ENCODE data around the gene NFIB. TPM values are rescaled to one million over a fixed set of nuclear protein-coding genes. Genes with fewer than 3 reads are reported as not detected.

Gene NFIB
- total RNA-seq, 2 donors from 2014 or later, result 53.0 to 54.0 TPM

- peaks cover 16% of the 10 kb centered on the region for H3K4me1 ChIP-seq
- intact Hi-C loops (cut with DNase I), result no loop called here
- peak overlapping the region; percentile 30 for H3K4me3 ChIP-seq
- H3K27ac ChIP-seq, result no peak overlapping the region
- H3K9me3 ChIP-seq, result no peaks in the 10 kb centered on the region
- peaks cover 67% of the 10 kb centered on the region for H3K27me3 ChIP-seq
- DNase-seq, result peak; percentile 46
- no peak for TF ChIP-seq CTCF (IDR thresholded peaks at IDR 0.05)
- peak overlapping the region in 1 of 2 donors; percentile 25 for H3K9ac ChIP-seq (ENCODE audit: low read depth in 2 of 2, low read length in 2 of 2)
- H3K36me3 ChIP-seq, result no peaks in the 10 kb centered on the region
Observed at GRCh38 chr9:14347406-14348122, 33.6 kb upstream of the NFIB start.

GRCh38 chr9:14346811-14347405 lies 33.0 kb upstream of the NFIB start:
- no peak overlapping the region for H3K27ac ChIP-seq

GRCh38 chr9:14346231-14346791 lies 32.4 kb upstream of the NFIB start:
- H3K4me1 ChIP-seq, result peaks cover 16% of the 10 kb centered on the region
- H3K27me3 ChIP-seq, result peaks cover 67% of the 10 kb centered on the region
- no peak for DNase-seq
- H3K27ac ChIP-seq, result no peak overlapping the region
- no peaks in the 10 kb centered on the region for H3K36me3 ChIP-seq
- H3K9me3 ChIP-seq, result no peaks in the 10 kb centered on the region
- no peak overlapping the region for H3K9ac ChIP-seq (ENCODE audit: low read depth in 2 of 2, low read length in 2 of 2)
- H3K4me3 ChIP-seq, result no peak overlapping the region
- intact Hi-C loops (cut with DNase I), result no loop called here
- no peak for TF ChIP-seq CTCF (IDR thresholded peaks at IDR 0.05)

More at GRCh38 chr9:14346811-14347405, 33.0 kb upstream of the NFIB start:
- H3K9me3 ChIP-seq, result no peaks in the 10 kb centered on the region
- H3K27me3 ChIP-seq, result peaks cover 67% of the 10 kb centered on the region
- no peak overlapping the region for H3K4me3 ChIP-seq
- peaks cover 16% of the 10 kb centered on the region for H3K4me1 ChIP-seq
- intact Hi-C loops (cut with DNase I), result no loop called here
- DNase-seq, result no peak
- H3K9ac ChIP-seq (ENCODE audit: low read depth in 2 of 2, low read length in 2 of 2), result no peak overlapping the region
- TF ChIP-seq CTCF (IDR thresholded peaks at IDR 0.05), result no peak
- H3K36me3 ChIP-seq, result no peaks in the 10 kb centered on the region

- DNase-seq, result no peak
- no peak overlapping the region for H3K4me3 ChIP-seq
- peaks cover 16% of the 10 kb centered on the region for H3K4me1 ChIP-seq
- no peak overlapping the region for H3K9ac ChIP-seq (ENCODE audit: low read depth in 2 of 2, low read length in 2 of 2)
- H3K36me3 ChIP-seq, result no peaks in the 10 kb centered on the region
- intact Hi-C loops (cut with DNase I), result no loop called here
- peaks cover 66% of the 10 kb centered on the region for H3K27me3 ChIP-seq
- H3K9me3 ChIP-seq, result no peaks in the 10 kb centered on the region
- no peak overlapping the region for H3K27ac ChIP-seq
- no peak for TF ChIP-seq CTCF (IDR thresholded peaks at IDR 0.05)
Observed at GRCh38 chr9:14345354-14346230, 31.7 kb upstream of the NFIB start.

GRCh38 chr9:14344941-14345353 lies 31.0 kb upstream of the NFIB start:
- no peak overlapping the region for H3K27ac ChIP-seq
- H3K36me3 ChIP-seq, result no peaks in the 10 kb centered on the region
- intact Hi-C loops (cut with DNase I), result no loop called here
- TF ChIP-seq CTCF (IDR thresholded peaks at IDR 0.05), result no peak
- H3K4me1 ChIP-seq, result peaks cover 16% of the 10 kb centered on the region
- H3K27me3 ChIP-seq, result peaks cover 60% of the 10 kb centered on the region
- no peak for DNase-seq
- H3K9me3 ChIP-seq, result no peaks in the 10 kb centered on the region
- no peak overlapping the region for H3K4me3 ChIP-seq
- H3K9ac ChIP-seq (ENCODE audit: low read depth in 2 of 2, low read length in 2 of 2), result no peak overlapping the region

Measured in colonic mucosa (tissue), 4 donors.